T follicular helper cell (primary cell): Measurements from ENCODE around the gene GPR173.
A peak's percentile ranks its signal among the peaks of the same experiment; 100 is the strongest.

Experiments
- DNase-seq: peaks from one replicate; pipeline ENCODE4 v3.0.0-alpha.2; 2020; ENCODE audit warnings: low read depth

GPR173 gene

GRCh38 chrX:53071064-53071463, 22.5 kb downstream of the GPR173 start:
- no peak for DNase-seq

- DNase-seq, result peak; percentile 58
Measured at GRCh38 chrX:53071604-53072417, 23.2 kb downstream of the GPR173 start.

- no peak for DNase-seq
Measured at GRCh38 chrX:53072418-53073114, 24.0 kb downstream of the GPR173 start.

GRCh38 chrX:53073115-53073586, 24.6 kb downstream of the GPR173 start:
- DNase-seq, result no peak

- DNase-seq, result no peak
Measured at GRCh38 chrX:53075011-53075410, 26.4 kb downstream of the GPR173 start.

- DNase-seq, result no peak
Measured at GRCh38 chrX:53076671-53077070, 28.1 kb downstream of the GPR173 start.

GRCh38 chrX:53077207-53078197, 28.9 kb downstream of the GPR173 start:
- no peak for DNase-seq

- DNase-seq, result no peak
Measured at GRCh38 chrX:53078943-53079342, 30.4 kb downstream of the GPR173 start.

- DNase-seq, result no peak
Measured at GRCh38 chrX:53080628-53081580, 32.3 kb downstream of the GPR173 start.

GRCh38 chrX:53081925-53082772, 33.6 kb downstream of the GPR173 start, which contains the start of gene TSPYL2:
TSPYL2 (plus strand) TSS chrX:53082367; CDS start chrX:53082499, 132 bp downstream.
- peak; percentile 90 for DNase-seq

GRCh38 chrX:53082773-53083616, 34.4 kb downstream of the GPR173 start:
- no peak for DNase-seq

GRCh38 chrX:53084043-53084570, 35.5 kb downstream of the GPR173 start:
- no peak for DNase-seq

GRCh38 chrX:53084863-53085262, 36.3 kb downstream of the GPR173 start:
- DNase-seq, result no peak

GRCh38 chrX:53085661-53086229, 37.2 kb downstream of the GPR173 start:
- DNase-seq, result no peak

GRCh38 chrX:53086464-53086863, 37.9 kb downstream of the GPR173 start:
- DNase-seq, result no peak

GRCh38 chrX:53087388-53087831, 38.8 kb downstream of the GPR173 start:
- no peak for DNase-seq

- DNase-seq, result peak; percentile 81
Measured at GRCh38 chrX:53088136-53088974, 39.8 kb downstream of the GPR173 start.
